ENCODE results near the gene CD93.

The CD93 gene

GRCh38 chr20:23063581-23063980 lies 22.5 kb downstream of the CD93 start:
- in situ Hi-C loops (cut with MboI; ENCODE audit: low pct_unique_long_range_greater_than_20kb, low sequenced_read_pairs, unreplicated experiment), result loop anchor here (25.0 kb wide), 1 partner anchor 274 kb away; no protein-coding TSS in a partner anchor
- DNase-seq (ENCODE audit: low spot score), result no peak
- TF ChIP-seq CTCF (IDR thresholded peaks at IDR 0.05; ENCODE audit: extremely low read depth, insufficient read depth, missing control alignments), result no peak

- no peak for DNase-seq (ENCODE audit: low spot score)
- in situ Hi-C loops (cut with MboI; ENCODE audit: low pct_unique_long_range_greater_than_20kb, low sequenced_read_pairs, unreplicated experiment), result loop anchor here (25.0 kb wide), 1 partner anchor 274 kb away; no protein-coding TSS in a partner anchor
- TF ChIP-seq CTCF (IDR thresholded peaks at IDR 0.05; ENCODE audit: extremely low read depth, insufficient read depth, missing control alignments), result no peak
These were observed 23.0 kb downstream of the CD93 start for GRCh38 chr20:23063168-23063567.

GRCh38 chr20:23062632-23063031 lies 23.5 kb downstream of the CD93 start:
- no peak for TF ChIP-seq CTCF (IDR thresholded peaks at IDR 0.05; ENCODE audit: extremely low read depth, insufficient read depth, missing control alignments)
- in situ Hi-C loops (cut with MboI; ENCODE audit: low pct_unique_long_range_greater_than_20kb, low sequenced_read_pairs, unreplicated experiment), result loop anchor here (25.0 kb wide), 1 partner anchor 275 kb away; no protein-coding TSS in a partner anchor

GRCh38 chr20:23061734-23062561 lies 24.2 kb downstream of the CD93 start:
- DNase-seq (ENCODE audit: low spot score), result no peak
- in situ Hi-C loops (cut with MboI; ENCODE audit: low pct_unique_long_range_greater_than_20kb, low sequenced_read_pairs, unreplicated experiment), result loop anchor here (25.0 kb wide), 1 partner anchor 275 kb away; no protein-coding TSS in a partner anchor
- TF ChIP-seq CTCF (IDR thresholded peaks at IDR 0.05; ENCODE audit: extremely low read depth, insufficient read depth, missing control alignments), result peak; percentile 12

More at GRCh38 chr20:23062632-23063031, 23.5 kb downstream of the CD93 start:
- DNase-seq (ENCODE audit: low spot score), result no peak

GRCh38 chr20:23061262-23061661 lies 24.9 kb downstream of the CD93 start:
- no peak for TF ChIP-seq CTCF (IDR thresholded peaks at IDR 0.05; ENCODE audit: extremely low read depth, insufficient read depth, missing control alignments)
- in situ Hi-C loops (cut with MboI; ENCODE audit: low pct_unique_long_range_greater_than_20kb, low sequenced_read_pairs, unreplicated experiment), result loop anchor here (25.0 kb wide), 1 partner anchor 276 kb away; no protein-coding TSS in a partner anchor
- DNase-seq (ENCODE audit: low spot score), result no peak

- in situ Hi-C loops (cut with MboI; ENCODE audit: low pct_unique_long_range_greater_than_20kb, low sequenced_read_pairs, unreplicated experiment), result loop anchor here (25.0 kb wide), 1 partner anchor 277 kb away; no protein-coding TSS in a partner anchor
- no peak for TF ChIP-seq CTCF (IDR thresholded peaks at IDR 0.05; ENCODE audit: extremely low read depth, insufficient read depth, missing control alignments)
- DNase-seq (ENCODE audit: low spot score), result no peak
These were observed 25.5 kb downstream of the CD93 start for GRCh38 chr20:23060629-23061028.

Measured in GM13977 (cell line).